Measurements from ENCODE around the gene GLP1R. TPM values are rescaled to one million over a fixed set of nuclear protein-coding genes. Genes with fewer than 3 reads are reported as not detected.

GLP1R gene
- total RNA-seq, 2 donors from 2014 or later = 0.15 TPM; not detected in 1

GRCh38 chr6:39100358-39100757 is 51.8 kb downstream of the GLP1R start:
- Histone ChIP-seq H3K4me1 (ENCODE audit: control insufficient read depth, insufficient read depth, low read length) (no peaks in the 10 kb centered on the region), H3K4me3 (ENCODE audit: low read length) (no peak overlapping the region), H3K36me3 (ENCODE audit: control insufficient read depth, insufficient read depth, low read length) (no peaks in the 10 kb centered on the region), H3K27ac (ENCODE audit: low read depth, low read length) (no peak overlapping the region), H3K9me3 (ENCODE audit: control insufficient read depth, low read length) (no peaks in the 10 kb centered on the region), H3K27me3 (ENCODE audit: control insufficient read depth, insufficient read depth, low read length, poor library complexity, severe bottlenecking) (no peaks in the 10 kb centered on the region), H3K9ac (ENCODE audit: extremely low read depth, low read length, poor library complexity, severe bottlenecking) (no peak overlapping the region)
- no peak for TF ChIP-seq CTCF (conservative IDR thresholded peaks at IDR 0.05)
- Mint-ChIP-seq H3K27ac (no peak overlapping the region), H3K9me3 (no peaks in the 10 kb centered on the region), H3K4me3 (no peak overlapping the region), H3K36me3 (ENCODE audit: low read depth) (peaks cover under 1% of the 10 kb centered on the region), H3K27me3 (ENCODE audit: insufficient read depth) (peaks cover 1% of the 10 kb centered on the region), H3K4me1 (peaks cover 2% of the 10 kb centered on the region)
- DNase-seq = no peak
- WGBS, 2 experiments (ENCODE audit: insufficient coverage in 1 of 2, insufficient read length in 1 of 2) = 85 to 89% methylated on average over 2 to 3 of the region's 3 CpGs

GRCh38 chr6:39102071-39102820 is 53.7 kb downstream of the GLP1R start:
- Histone ChIP-seq H3K27ac (ENCODE audit: low read depth, low read length) (no peak overlapping the region), H3K4me3 (ENCODE audit: low read length) (no peak overlapping the region), H3K9ac (ENCODE audit: extremely low read depth, low read length, poor library complexity, severe bottlenecking) (no peak overlapping the region), H3K36me3 (ENCODE audit: control insufficient read depth, insufficient read depth, low read length) (no peaks in the 10 kb centered on the region), H3K4me1 (ENCODE audit: control insufficient read depth, insufficient read depth, low read length) (no peaks in the 10 kb centered on the region), H3K9me3 (ENCODE audit: control insufficient read depth, low read length) (no peaks in the 10 kb centered on the region), H3K27me3 (ENCODE audit: control insufficient read depth, insufficient read depth, low read length, poor library complexity, severe bottlenecking) (no peaks in the 10 kb centered on the region)
- WGBS, 2 experiments (ENCODE audit: insufficient coverage in 1 of 2, insufficient read length in 1 of 2) = 9 to 39% methylated on average over 4 to 12 of the region's 12 CpGs
- H3K36me3 Mint-ChIP-seq (ENCODE audit: low read depth) = peaks cover 4% of the 10 kb centered on the region
- H3K27ac Mint-ChIP-seq = no peak overlapping the region
- H3K27me3 Mint-ChIP-seq (ENCODE audit: insufficient read depth) = peaks cover 1% of the 10 kb centered on the region
- no peaks in the 10 kb centered on the region for H3K9me3 Mint-ChIP-seq
- peak; percentile 85 for TF ChIP-seq CTCF (conservative IDR thresholded peaks at IDR 0.05)
- H3K4me1 Mint-ChIP-seq = peaks cover 2% of the 10 kb centered on the region
- H3K4me3 Mint-ChIP-seq = no peak overlapping the region
- peak; percentile 91 for DNase-seq

- no peaks in the 10 kb centered on the region for H3K27me3 ChIP-seq (ENCODE audit: control insufficient read depth, insufficient read depth, low read length, poor library complexity, severe bottlenecking)
- 95% methylated on average over 1 of the region's 1 CpG; no CpG with 5 or more reads in 1 of the 2 experiments for WGBS, 2 experiments (ENCODE audit: insufficient coverage in 1 of 2, insufficient read length in 1 of 2)
- Mint-ChIP-seq H3K27ac (no peak overlapping the region), H3K27me3 (ENCODE audit: insufficient read depth) (peaks cover 1% of the 10 kb centered on the region), H3K4me1 (peaks cover 2% of the 10 kb centered on the region), H3K9me3 (no peaks in the 10 kb centered on the region), H3K36me3 (ENCODE audit: low read depth) (peaks cover 4% of the 10 kb centered on the region), H3K4me3 (no peak overlapping the region)
- no peaks in the 10 kb centered on the region for H3K9me3 ChIP-seq (ENCODE audit: control insufficient read depth, low read length)
- no peak overlapping the region for H3K27ac ChIP-seq (ENCODE audit: low read depth, low read length)
- H3K4me1 ChIP-seq (ENCODE audit: control insufficient read depth, insufficient read depth, low read length) = no peaks in the 10 kb centered on the region
- no peaks in the 10 kb centered on the region for H3K36me3 ChIP-seq (ENCODE audit: control insufficient read depth, insufficient read depth, low read length)
- H3K9ac ChIP-seq (ENCODE audit: extremely low read depth, low read length, poor library complexity, severe bottlenecking) = no peak overlapping the region
- no peak overlapping the region for H3K4me3 ChIP-seq (ENCODE audit: low read length)
- no peak for TF ChIP-seq CTCF (conservative IDR thresholded peaks at IDR 0.05)
- no peak for DNase-seq
Observed at GRCh38 chr6:39102821-39103136, 54.2 kb downstream of the GLP1R start.

All from endodermal cell (in vitro differentiated cells).